ENCODE data around the gene COL11A1. TPM values are rescaled to one million over a fixed set of nuclear protein-coding genes. Genes with fewer than 3 reads are reported as not detected.
A peak's percentile ranks its signal among the peaks of the same experiment; 100 is the strongest.

Gene COL11A1
- total RNA-seq = 1 to 10 TPM in 1 of 2 donors, under 1 TPM in 1; 0.52 to 2.6 TPM

DNA sequence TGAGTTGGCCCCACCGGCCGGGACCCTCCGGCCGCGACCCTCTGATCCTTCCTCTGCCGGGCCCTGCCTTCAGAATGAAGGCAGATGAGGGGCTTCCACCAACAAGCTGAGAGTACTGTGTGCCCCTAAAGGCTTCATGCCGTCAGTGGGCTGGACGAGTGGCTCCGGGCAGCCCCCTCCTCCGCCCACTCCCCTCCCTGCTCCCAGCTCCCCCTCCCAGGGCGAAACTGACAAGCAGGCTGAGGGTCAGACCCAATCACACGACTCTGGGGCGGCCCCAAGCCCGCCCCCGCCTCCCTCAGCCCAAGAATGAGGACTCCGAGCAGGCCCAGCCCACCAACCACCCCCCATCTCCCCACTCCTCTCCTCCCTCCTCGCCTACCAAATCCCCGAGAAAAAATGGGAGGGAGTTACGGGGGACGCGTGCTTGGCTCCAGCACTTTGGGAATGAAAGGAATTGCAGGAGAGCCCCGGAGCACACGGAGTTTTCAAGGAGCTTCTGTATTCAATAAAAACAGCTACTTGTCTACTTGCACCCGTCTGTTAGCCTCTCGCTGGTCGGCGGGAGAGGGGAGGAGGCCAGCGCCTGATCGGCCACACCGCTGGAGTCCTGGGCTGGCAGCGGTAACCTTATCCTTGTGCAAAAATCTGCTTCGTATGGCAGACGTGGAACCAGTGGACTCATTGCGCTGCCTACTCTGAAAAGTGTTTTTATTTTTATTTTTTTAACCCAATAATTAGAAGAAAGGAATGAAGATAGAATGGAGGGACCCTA is at the start of gene COL11A1:
TSS of gene COL11A1 (minus strand) at position 147 of the 775 bp plus-strand sequence. CDS start 344 bp downstream, outside the sequence.
- TF ChIP-seq, protein P1, sequence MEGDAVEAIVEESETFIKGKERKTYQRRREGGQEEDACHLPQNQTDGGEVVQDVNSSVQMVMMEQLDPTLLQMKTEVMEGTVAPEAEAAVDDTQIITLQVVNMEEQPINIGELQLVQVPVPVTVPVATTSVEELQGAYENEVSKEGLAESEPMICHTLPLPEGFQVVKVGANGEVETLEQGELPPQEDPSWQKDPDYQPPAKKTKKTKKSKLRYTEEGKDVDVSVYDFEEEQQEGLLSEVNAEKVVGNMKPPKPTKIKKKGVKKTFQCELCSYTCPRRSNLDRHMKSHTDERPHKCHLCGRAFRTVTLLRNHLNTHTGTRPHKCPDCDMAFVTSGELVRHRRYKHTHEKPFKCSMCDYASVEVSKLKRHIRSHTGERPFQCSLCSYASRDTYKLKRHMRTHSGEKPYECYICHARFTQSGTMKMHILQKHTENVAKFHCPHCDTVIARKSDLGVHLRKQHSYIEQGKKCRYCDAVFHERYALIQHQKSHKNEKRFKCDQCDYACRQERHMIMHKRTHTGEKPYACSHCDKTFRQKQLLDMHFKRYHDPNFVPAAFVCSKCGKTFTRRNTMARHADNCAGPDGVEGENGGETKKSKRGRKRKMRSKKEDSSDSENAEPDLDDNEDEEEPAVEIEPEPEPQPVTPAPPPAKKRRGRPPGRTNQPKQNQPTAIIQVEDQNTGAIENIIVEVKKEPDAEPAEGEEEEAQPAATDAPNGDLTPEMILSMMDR (IDR thresholded peaks at IDR 0.05) = no peak
- TF ChIP-seq POLR2A (IDR thresholded peaks at IDR 0.05) = no peak
- H3K27me3 ChIP-seq = no peaks in the 10 kb centered on the region
- H3K4me3 ChIP-seq = peak within 1 kb of the TSS in 1 of 2 donors; percentile 9
- H3K9me3 ChIP-seq = no peaks in the 10 kb centered on the region
- WGBS, 2 donors = 7 to 10% methylated on average over 30 to 34 of the region's 34 CpGs
- intact Hi-C loops (cut with DNase I) = no loop called here
- DNase-seq (peak in 3 of 4 donors; percentile 14 to 40 (median 23)), ATAC-seq (peak; percentile 39)
- peaks cover 23% of the 10 kb centered on the region for H3K4me1 ChIP-seq
- H3K36me3 ChIP-seq (replicated peaks in 1 of 2; ENCODE audit: insufficient read depth in 1 of 2, low read depth in 2 of 2) = no peaks in the 10 kb centered on the region
- no peak within 1 kb of the TSS for H3K27ac ChIP-seq

DNA sequence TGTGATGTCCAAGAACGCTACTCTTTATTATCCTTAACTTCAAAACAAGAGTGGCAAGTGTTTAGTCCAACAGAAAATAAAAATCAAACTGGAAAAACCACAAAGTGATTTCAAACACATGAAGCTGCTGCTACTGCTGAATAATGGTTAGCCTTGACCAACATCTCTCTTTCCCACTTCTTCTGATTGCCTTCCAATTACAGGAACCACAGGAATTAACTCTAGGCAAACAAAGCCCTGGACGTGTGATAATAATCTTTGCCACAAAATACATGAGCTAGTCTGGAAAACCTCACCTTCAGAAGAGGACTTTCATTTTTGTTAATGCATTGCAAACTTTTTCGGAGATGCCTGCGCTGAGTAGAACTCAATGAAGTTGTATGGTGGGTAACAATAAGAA is 48.6 kb upstream of the COL11A1 start:
- Histone ChIP-seq H3K36me3 (replicated peaks in 1 of 2; ENCODE audit: insufficient read depth in 1 of 2, low read depth in 2 of 2) (no peaks in the 10 kb centered on the region), H3K27ac (no peak overlapping the region), H3K4me3 (no peak overlapping the region), H3K4me1 (no peaks in the 10 kb centered on the region), H3K27me3 (no peaks in the 10 kb centered on the region), H3K9me3 (no peaks in the 10 kb centered on the region)
- WGBS, 2 donors = 56 to 57% methylated on average over 4 of the region's 4 CpGs
- ATAC-seq (no peak), DNase-seq (no peak)
- TF ChIP-seq, protein P1 (IDR thresholded peaks at IDR 0.05) = no peak
- TF ChIP-seq POLR2A (IDR thresholded peaks at IDR 0.05) = no peak
- intact Hi-C loops (cut with DNase I) = no loop called here

DNA sequence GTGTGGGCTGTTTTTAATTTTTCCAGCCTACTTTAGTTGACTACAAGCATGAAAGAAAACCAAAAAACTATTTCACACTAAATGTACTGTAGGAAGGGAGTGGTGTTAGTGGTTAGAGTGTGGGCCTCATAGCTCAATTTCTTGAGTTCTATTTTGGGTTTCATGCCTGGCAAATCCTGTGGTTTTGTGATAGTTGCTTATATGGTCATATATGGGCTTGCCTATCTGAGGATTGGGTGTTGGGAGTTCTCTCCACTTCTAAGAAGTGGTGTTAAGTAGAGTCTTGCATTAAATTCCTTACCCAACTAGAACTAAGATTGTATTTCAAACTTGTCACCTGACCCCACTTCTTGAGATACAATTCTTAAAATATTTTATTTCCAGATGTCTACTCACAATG is 37.8 kb upstream of the COL11A1 start:
- Histone ChIP-seq H3K4me1 (no peaks in the 10 kb centered on the region), H3K27me3 (no peaks in the 10 kb centered on the region), H3K27ac (no peak overlapping the region), H3K36me3 (replicated peaks in 1 of 2; ENCODE audit: insufficient read depth in 1 of 2, low read depth in 2 of 2) (no peaks in the 10 kb centered on the region), H3K4me3 (no peak overlapping the region), H3K9me3 (no peaks in the 10 kb centered on the region)
- DNase-seq (no peak), ATAC-seq (no peak)
- TF ChIP-seq, protein P1 (IDR thresholded peaks at IDR 0.05) = no peak
- TF ChIP-seq POLR2A (IDR thresholded peaks at IDR 0.05) = no peak
- intact Hi-C loops (cut with DNase I) = no loop called here

DNA sequence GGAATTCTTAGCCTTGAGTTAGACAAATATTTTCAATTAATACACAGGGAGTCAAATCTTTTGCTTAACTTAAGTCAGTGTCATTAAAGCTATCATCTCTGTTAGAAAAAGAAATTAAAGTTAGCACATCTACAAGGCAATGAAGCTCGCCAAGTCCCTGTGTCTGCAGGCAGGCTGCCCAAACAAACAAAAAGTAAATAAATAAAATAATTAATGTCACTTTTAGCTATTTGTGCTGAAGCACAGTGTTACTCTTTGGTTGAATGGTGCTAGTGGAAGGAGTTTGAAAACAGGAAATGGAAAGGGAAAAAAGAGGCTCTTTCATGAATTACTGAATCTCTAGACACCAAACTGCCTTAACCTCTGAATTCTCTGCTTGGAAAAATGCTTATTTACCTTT is 37.1 kb upstream of the COL11A1 start:
- no peaks in the 10 kb centered on the region for H3K4me1 ChIP-seq
- no peaks in the 10 kb centered on the region for H3K36me3 ChIP-seq (replicated peaks in 1 of 2; ENCODE audit: insufficient read depth in 1 of 2, low read depth in 2 of 2)
- no peak overlapping the region for H3K27ac ChIP-seq
- H3K4me3 ChIP-seq = no peak overlapping the region
- no peaks in the 10 kb centered on the region for H3K9me3 ChIP-seq
- intact Hi-C loops (cut with DNase I) = no loop called here
- H3K27me3 ChIP-seq = no peaks in the 10 kb centered on the region
- peak in 1 of 4 donors; percentile 9 for DNase-seq
- no peak for ATAC-seq
- TF ChIP-seq POLR2A (IDR thresholded peaks at IDR 0.05) = no peak
- TF ChIP-seq, protein P1 (IDR thresholded peaks at IDR 0.05) = no peak
- WGBS, 2 donors = 21 to 33% methylated on average over 1 of the region's 1 CpG

DNA sequence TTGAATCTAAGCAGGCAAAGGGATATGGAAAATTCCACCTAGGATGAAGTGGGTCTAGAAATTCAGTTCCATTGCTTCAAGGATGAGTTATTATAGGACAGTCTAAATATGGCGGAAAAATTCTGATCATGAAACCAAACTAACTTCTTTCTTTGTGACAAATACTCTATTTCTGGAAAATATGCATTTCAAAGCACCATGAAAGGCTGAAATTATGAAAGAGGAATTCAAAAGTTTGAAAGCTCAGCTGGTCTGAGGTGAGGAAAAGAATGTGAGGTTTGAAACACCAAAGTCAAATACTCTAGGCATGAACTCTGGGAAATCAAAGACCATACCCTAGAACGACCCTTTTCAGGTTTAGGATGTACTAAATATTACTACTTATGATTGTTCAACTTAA is 36.4 kb upstream of the COL11A1 start:
- no peaks in the 10 kb centered on the region for H3K27me3 ChIP-seq
- H3K9me3 ChIP-seq = no peaks in the 10 kb centered on the region
- WGBS, 2 donors = 62 to 66% methylated on average over 2 of the region's 2 CpGs
- no peak for ATAC-seq
- no peak for DNase-seq
- no peak overlapping the region for H3K27ac ChIP-seq
- H3K4me1 ChIP-seq = no peaks in the 10 kb centered on the region
- no peak overlapping the region for H3K4me3 ChIP-seq
- H3K36me3 ChIP-seq (replicated peaks in 1 of 2; ENCODE audit: insufficient read depth in 1 of 2, low read depth in 2 of 2) = no peaks in the 10 kb centered on the region
- TF ChIP-seq, protein P1 (IDR thresholded peaks at IDR 0.05) = no peak
- TF ChIP-seq POLR2A (IDR thresholded peaks at IDR 0.05) = no peak
- intact Hi-C loops (cut with DNase I) = no loop called here

All from body of pancreas (tissue), 4 donors.